ENCODE measurements around the gene TGM2.

TGM2 gene

DNA sequence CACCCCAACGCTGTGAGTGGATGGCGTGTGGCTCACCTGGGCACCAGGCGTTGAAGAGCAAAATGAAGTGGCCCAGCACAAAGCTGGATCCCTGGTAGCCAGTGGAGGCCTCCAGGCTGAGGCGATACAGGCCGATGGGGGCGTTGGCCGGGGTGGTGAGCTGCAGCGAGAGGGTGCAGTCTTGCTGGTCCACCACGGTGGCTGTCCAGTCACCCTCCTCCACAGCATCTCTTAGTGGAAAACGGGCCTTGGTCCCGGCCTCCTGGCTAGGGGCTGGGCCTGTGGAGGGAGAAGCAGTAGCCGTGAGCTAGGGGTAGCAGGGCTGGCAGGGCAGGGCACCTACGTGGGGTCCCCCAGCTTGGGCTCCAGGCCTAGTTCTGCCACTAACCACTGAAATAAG is 9.3 kb downstream of the TGM2 start:
- no peak overlapping the region for H3K27ac ChIP-seq (ENCODE audit: low read length)
- H3K27me3 ChIP-seq (ENCODE audit: insufficient read depth, low read length), result no peaks in the 10 kb centered on the region
- H3K4me3 ChIP-seq (ENCODE audit: low read length), result no peak overlapping the region
- H3K36me3 ChIP-seq (ENCODE audit: insufficient read depth, low read depth, low read length), result no peaks in the 10 kb centered on the region
- H3K4me1 ChIP-seq (ENCODE audit: insufficient read depth, low read length), result no peaks in the 10 kb centered on the region
- no peak overlapping the region for H3K9ac ChIP-seq (ENCODE audit: low read depth, low read length)
- H3K9me3 ChIP-seq (ENCODE audit: insufficient read depth, low read depth, low read length), result no peaks in the 10 kb centered on the region

DNA sequence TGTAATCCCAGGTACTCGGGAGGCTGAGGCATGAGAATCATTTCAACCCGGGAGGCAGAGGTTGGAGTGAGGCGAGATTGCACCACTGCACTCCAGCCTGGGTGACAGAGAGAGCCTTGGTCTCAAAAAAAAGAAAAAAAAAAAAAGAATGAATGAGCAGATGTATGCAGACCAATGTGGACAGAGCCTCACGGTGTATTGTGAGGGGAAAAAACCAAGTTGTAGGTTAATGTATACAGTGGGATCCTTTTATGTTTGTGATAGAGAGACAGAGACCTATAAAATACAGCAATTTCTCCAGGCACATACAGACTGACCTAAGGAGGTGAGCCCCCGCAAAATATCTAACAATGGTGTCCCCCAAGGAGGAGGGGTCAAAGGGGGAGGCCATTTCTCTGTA is 11.7 kb downstream of the TGM2 start:
- Histone ChIP-seq H3K4me3 (ENCODE audit: low read length) (no peak overlapping the region), H3K9ac (ENCODE audit: low read depth, low read length) (no peak overlapping the region), H3K27ac (ENCODE audit: low read length) (no peak overlapping the region), H3K36me3 (ENCODE audit: insufficient read depth, low read depth, low read length) (no peaks in the 10 kb centered on the region), H3K4me1 (ENCODE audit: insufficient read depth, low read length) (no peaks in the 10 kb centered on the region), H3K9me3 (ENCODE audit: insufficient read depth, low read depth, low read length) (no peaks in the 10 kb centered on the region), H3K27me3 (ENCODE audit: insufficient read depth, low read length) (no peaks in the 10 kb centered on the region)

DNA sequence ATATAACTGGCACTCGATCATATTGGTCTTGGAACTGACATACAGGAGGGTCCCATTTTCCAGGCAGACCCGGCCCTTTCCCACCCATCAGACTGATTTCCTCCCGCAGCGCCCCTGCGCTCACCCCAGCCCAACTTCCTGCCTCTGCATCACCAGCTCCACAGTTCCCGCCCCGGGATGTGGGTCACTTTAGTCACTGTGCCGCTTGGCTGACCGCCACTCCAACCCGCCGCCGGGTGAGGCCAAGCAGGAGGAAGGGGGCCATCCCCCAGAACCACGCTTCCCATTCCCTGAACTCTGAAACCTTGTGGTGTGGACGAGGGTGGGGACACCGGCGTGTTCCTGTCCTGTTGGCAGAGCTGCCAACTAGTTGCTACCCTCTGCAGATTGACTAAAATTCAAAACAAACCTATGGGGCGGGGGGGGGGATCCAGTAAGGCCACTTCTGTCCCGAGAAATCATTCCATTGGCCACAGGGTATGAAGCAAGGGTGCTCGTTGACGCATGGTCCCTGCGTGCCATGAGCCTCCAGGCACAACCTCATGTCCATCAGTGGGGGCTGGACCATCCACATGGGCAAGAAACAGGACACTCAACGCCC is 12.3 kb downstream of the TGM2 start:
- Histone ChIP-seq H3K9ac (ENCODE audit: low read depth, low read length) (no peak overlapping the region), H3K27ac (ENCODE audit: low read length) (no peak overlapping the region), H3K27me3 (ENCODE audit: insufficient read depth, low read length) (no peaks in the 10 kb centered on the region), H3K4me3 (ENCODE audit: low read length) (no peak overlapping the region), H3K36me3 (ENCODE audit: insufficient read depth, low read depth, low read length) (no peaks in the 10 kb centered on the region), H3K9me3 (ENCODE audit: insufficient read depth, low read depth, low read length) (no peaks in the 10 kb centered on the region), H3K4me1 (ENCODE audit: insufficient read depth, low read length) (no peaks in the 10 kb centered on the region)

DNA sequence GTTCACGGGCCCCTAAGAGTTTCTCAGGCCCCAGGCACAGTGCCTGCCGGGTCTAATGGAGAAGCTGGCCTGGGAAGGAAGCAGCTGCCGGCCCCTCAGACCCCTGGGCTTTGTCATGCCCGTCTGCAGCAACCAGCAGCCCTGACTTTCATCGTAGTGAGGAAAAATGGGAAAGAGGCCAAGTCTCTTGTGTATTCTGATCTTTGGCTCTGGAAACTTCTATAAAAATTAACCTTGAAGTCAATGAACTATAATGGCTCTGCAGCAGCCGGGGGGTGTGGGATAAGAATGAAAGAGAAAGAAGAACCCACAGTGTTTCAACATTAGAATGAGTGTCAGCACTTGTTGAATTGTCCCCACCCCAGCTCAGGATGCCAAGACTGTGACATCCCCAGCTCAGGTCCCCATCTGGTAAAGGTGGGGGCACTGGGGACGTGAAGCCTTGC is 12.9 kb downstream of the TGM2 start:
- no peaks in the 10 kb centered on the region for H3K27me3 ChIP-seq (ENCODE audit: insufficient read depth, low read length)
- H3K9me3 ChIP-seq (ENCODE audit: insufficient read depth, low read depth, low read length), result no peaks in the 10 kb centered on the region
- H3K27ac ChIP-seq (ENCODE audit: low read length), result no peak overlapping the region
- no peaks in the 10 kb centered on the region for H3K36me3 ChIP-seq (ENCODE audit: insufficient read depth, low read depth, low read length)
- H3K9ac ChIP-seq (ENCODE audit: low read depth, low read length), result no peak overlapping the region
- no peaks in the 10 kb centered on the region for H3K4me1 ChIP-seq (ENCODE audit: insufficient read depth, low read length)
- no peak overlapping the region for H3K4me3 ChIP-seq (ENCODE audit: low read length)

DNA sequence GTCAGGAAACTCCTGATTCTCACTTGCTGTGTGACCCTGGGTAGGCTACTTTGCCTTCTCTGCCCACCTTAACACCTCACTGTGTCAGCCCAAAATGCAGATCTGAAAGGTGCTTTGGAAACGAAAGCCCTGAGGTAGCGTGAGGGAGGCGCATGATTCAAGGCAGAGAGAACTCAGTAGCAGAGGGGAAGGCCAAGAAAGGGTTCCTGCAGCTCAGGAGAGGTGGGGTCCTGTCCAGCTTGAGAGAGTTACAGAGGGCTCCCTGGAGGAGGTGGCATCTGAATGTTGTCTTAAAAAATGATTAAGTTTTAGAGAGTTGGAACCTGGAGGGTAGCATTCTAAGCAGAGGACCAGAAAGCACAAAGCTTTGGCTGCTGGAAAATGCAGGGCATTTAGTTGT is 13.6 kb downstream of the TGM2 start:
- Histone ChIP-seq H3K27me3 (ENCODE audit: insufficient read depth, low read length) (no peaks in the 10 kb centered on the region), H3K27ac (ENCODE audit: low read length) (no peak overlapping the region), H3K4me1 (ENCODE audit: insufficient read depth, low read length) (no peaks in the 10 kb centered on the region), H3K9ac (ENCODE audit: low read depth, low read length) (no peak overlapping the region), H3K9me3 (ENCODE audit: insufficient read depth, low read depth, low read length) (no peaks in the 10 kb centered on the region), H3K4me3 (ENCODE audit: low read length) (no peak overlapping the region), H3K36me3 (ENCODE audit: insufficient read depth, low read depth, low read length) (no peaks in the 10 kb centered on the region)

DNA sequence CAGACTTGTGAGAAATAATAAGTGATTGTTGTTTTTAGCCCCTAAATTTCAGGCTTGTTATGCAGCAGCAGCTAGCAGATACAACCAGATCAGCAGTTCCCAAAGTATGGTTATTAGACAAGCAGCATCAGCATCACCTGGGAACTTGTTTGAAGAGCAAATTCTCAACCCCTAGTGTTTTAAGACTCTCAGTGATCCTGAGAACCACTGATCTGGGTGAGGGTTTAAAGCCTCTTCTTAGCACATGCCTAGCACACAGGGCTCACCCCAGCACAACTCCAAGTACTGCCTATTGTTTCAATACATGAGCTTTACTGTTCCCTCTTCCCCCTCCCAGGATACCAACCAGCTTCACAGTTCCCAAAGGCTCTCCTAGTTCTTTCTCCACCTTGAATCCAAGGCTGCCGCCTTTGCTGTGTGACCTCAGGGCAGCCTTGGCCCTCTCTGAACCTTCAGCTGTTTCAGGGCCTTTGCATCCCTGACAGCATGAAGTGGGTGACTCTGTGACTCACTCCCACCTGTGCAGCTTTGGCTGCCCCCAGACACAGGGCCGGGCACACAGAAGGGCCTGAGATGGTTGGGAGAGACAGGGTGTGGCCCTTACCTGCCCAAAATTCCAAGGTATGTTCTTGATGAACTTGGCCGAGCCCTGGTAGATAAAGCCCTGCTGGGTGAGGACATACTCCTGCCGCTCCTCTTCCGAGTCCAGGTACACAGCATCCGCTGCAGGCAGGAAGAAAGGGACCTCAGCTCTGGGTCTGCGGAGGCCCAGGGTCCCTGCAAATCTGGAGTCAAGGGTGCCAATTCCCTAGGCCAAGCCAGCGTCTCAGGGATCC is 14.5 kb downstream of the TGM2 start:
- Histone ChIP-seq H3K9me3 (ENCODE audit: insufficient read depth, low read depth, low read length) (no peaks in the 10 kb centered on the region), H3K4me1 (ENCODE audit: insufficient read depth, low read length) (no peaks in the 10 kb centered on the region), H3K9ac (ENCODE audit: low read depth, low read length) (no peak overlapping the region), H3K36me3 (ENCODE audit: insufficient read depth, low read depth, low read length) (no peaks in the 10 kb centered on the region), H3K4me3 (ENCODE audit: low read length) (no peak overlapping the region), H3K27ac (ENCODE audit: low read length) (no peak overlapping the region), H3K27me3 (ENCODE audit: insufficient read depth, low read length) (no peaks in the 10 kb centered on the region)

DNA sequence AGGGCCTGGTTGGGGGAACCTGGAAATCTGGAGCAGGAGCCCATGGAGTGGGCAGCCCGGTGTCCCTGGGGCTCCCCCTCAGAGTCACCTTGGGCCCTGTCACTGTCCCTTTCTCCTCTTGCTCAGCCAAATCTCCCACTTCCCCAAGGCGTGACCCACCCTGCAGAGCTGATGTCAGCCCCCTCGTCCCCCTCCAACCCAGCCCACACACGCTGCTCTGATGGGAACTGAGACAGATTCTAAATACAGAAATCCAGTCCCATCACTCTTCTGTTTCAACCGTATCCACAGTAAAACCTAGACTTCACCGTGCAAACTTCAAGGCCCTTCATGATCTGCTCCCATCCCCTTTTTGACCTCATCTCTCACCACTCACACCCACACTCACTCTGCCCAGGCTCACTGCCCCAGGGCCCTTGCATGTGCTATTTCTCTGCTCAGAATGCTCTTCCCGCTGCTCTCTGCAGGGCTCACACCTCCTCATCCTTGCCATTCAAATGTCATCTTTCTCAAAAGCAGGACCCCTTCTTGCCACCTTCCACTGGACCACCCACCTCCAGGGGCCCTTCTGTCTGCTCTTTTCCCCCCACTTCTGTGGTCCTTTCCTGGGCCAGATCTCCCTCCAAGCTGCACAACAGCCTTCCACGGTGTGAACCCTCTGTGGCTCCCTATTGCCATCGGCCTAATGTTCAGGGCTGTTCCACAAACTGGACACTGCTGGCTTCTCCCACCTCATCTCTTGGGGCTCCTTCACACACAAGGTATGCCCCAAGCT is 16.6 kb downstream of the TGM2 start:
- Histone ChIP-seq H3K4me1 (ENCODE audit: insufficient read depth, low read length) (peaks cover 6% of the 10 kb centered on the region; the same call in 1 of the 2 replicates), H3K9ac (ENCODE audit: low read depth, low read length) (no peak overlapping the region), H3K27ac (ENCODE audit: low read length) (no peak overlapping the region), H3K27me3 (ENCODE audit: insufficient read depth, low read length) (no peaks in the 10 kb centered on the region), H3K36me3 (ENCODE audit: insufficient read depth, low read depth, low read length) (no peaks in the 10 kb centered on the region), H3K4me3 (ENCODE audit: low read length) (no peak overlapping the region), H3K9me3 (ENCODE audit: insufficient read depth, low read depth, low read length) (no peaks in the 10 kb centered on the region)

DNA sequence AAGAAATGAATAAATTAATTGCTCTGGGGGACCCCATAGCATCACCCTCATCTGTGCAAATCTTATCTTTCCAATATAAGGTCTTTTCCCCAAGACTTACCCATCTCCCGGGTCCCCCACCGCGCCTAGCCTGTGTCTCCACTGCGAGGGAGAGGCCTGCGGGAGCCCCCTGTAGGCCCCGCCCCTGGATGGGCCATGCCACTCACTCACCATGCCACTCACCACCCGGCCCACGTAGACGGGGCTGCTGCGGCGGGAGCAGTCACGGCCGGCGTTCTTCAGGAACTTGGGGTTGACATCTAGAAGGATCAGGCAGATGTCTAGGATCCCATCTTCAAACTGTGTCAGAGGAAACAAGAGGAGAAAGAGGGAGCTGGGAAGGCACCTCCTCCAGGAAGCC is 17.3 kb downstream of the TGM2 start:
- no peaks in the 10 kb centered on the region for H3K36me3 ChIP-seq (ENCODE audit: insufficient read depth, low read depth, low read length)
- no peaks in the 10 kb centered on the region for H3K9me3 ChIP-seq (ENCODE audit: insufficient read depth, low read depth, low read length)
- H3K9ac ChIP-seq (ENCODE audit: low read depth, low read length), result no peak overlapping the region
- no peaks in the 10 kb centered on the region for H3K27me3 ChIP-seq (ENCODE audit: insufficient read depth, low read length)
- no peak overlapping the region for H3K4me3 ChIP-seq (ENCODE audit: low read length)
- H3K27ac ChIP-seq (ENCODE audit: low read length), result no peak overlapping the region
- peaks cover 6% of the 10 kb centered on the region; the same call in 1 of the 2 replicates for H3K4me1 ChIP-seq (ENCODE audit: insufficient read depth, low read length)

DNA sequence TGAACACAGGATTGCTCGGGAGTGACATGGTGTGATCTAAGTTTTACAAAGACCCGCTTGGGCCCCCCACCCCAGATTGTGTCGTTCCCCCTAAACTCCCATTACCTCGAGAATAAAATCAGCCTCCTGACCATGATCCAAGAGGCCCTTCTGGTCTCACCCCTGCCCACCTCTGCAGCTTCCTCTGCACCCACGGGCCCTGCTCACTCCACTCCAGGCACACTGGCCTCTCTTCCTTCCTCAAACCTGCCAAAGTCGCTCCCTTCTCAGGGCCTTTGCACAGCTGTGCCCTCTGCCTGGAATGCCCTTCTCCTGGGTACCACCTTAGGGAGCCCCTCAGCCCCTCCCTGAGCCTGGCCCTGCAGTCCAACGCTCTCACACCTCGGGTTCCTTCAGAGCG is 17.9 kb downstream of the TGM2 start:
- Histone ChIP-seq H3K4me3 (ENCODE audit: low read length) (no peak overlapping the region), H3K27me3 (ENCODE audit: insufficient read depth, low read length) (no peaks in the 10 kb centered on the region), H3K9me3 (ENCODE audit: insufficient read depth, low read depth, low read length) (no peaks in the 10 kb centered on the region), H3K4me1 (ENCODE audit: insufficient read depth, low read length) (peaks cover 6% of the 10 kb centered on the region; the same call in 1 of the 2 replicates), H3K36me3 (ENCODE audit: insufficient read depth, low read depth, low read length) (no peaks in the 10 kb centered on the region), H3K27ac (ENCODE audit: low read length) (no peak overlapping the region), H3K9ac (ENCODE audit: low read depth, low read length) (no peak overlapping the region)

DNA sequence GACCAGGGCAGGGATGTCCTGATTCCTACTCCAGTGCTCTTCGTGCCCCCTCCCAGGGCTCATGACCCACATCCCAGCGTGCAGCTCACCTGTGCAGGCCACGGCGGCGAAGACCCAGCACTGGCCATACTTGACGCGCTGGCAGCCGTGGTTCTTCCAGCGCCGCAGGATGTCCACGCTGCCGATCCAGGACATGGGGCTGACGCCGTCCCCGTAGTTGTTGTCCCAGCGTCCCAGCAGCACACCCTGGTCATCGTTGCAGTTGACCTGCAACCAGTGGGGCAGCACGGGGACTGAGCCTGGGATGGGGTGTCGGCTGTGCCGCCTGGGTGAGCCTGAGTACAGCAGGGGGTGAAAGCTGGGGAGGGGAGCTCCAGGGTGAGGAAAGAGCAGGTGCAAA is 18.4 kb downstream of the TGM2 start:
- H3K36me3 ChIP-seq (ENCODE audit: insufficient read depth, low read depth, low read length), result no peaks in the 10 kb centered on the region
- no peaks in the 10 kb centered on the region for H3K27me3 ChIP-seq (ENCODE audit: insufficient read depth, low read length)
- H3K9me3 ChIP-seq (ENCODE audit: insufficient read depth, low read depth, low read length), result no peaks in the 10 kb centered on the region
- no peak overlapping the region for H3K27ac ChIP-seq (ENCODE audit: low read length)
- peaks cover 6% of the 10 kb centered on the region; the same call in 1 of the 2 replicates for H3K4me1 ChIP-seq (ENCODE audit: insufficient read depth, low read length)
- no peak overlapping the region for H3K9ac ChIP-seq (ENCODE audit: low read depth, low read length)
- no peak overlapping the region for H3K4me3 ChIP-seq (ENCODE audit: low read length)

DNA sequence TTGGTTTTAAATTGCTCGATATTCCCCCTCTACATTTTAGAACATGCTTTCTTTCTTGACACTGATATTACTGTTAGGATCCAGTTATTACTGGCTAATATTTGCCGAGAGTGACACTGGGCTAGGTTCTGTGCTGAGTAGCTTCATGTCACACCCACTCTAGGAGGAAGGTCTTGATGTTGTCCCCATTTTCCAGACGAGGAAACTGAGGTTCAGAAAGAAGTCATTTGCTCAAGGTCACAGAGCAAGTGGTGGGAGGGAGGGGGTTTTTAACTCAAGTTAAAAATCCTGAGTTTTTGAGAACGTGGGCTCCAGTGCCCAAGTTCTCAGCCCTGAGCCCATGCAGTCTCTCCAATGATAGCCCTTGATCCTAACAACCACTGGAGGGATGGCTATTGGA is 18.9 kb downstream of the TGM2 start:
- no peaks in the 10 kb centered on the region for H3K27me3 ChIP-seq (ENCODE audit: insufficient read depth, low read length)
- H3K4me1 ChIP-seq (ENCODE audit: insufficient read depth, low read length), result peaks cover 6% of the 10 kb centered on the region; the same call in 1 of the 2 replicates
- H3K9me3 ChIP-seq (ENCODE audit: insufficient read depth, low read depth, low read length), result no peaks in the 10 kb centered on the region
- H3K4me3 ChIP-seq (ENCODE audit: low read length), result no peak overlapping the region
- no peak overlapping the region for H3K27ac ChIP-seq (ENCODE audit: low read length)
- no peak overlapping the region for H3K9ac ChIP-seq (ENCODE audit: low read depth, low read length)
- no peaks in the 10 kb centered on the region for H3K36me3 ChIP-seq (ENCODE audit: insufficient read depth, low read depth, low read length)
